A673 (cell line): ENCODE results near the gene ZNF821.

Experiments used
- CTCF ChIP-seq: fragments of 300-800, 200-600 bp; sonication (generic); conservative IDR thresholded peaks from 2 replicates; pipeline ENCODE4 v1.5.1; 2017; ENCODE audit warnings: low read depth, mild to moderate bottlenecking, antibody characterized with exemption, low read length, moderate library complexity, mixed read lengths
- EZH2 ChIP-seq: fragments of 200-600 bp; sonication (generic); IDR thresholded peaks from 2 replicates; pipeline ENCODE4 v1.6.1; 2017; ENCODE audit warnings: borderline replicate concordance, low read depth, mild to moderate bottlenecking, mixed read lengths, antibody characterized with exemption, low read length; ENCODE audit not compliant: poor library complexity, severe bottlenecking

GRCh38 chr16:71883849-71884638, at the start of gene ZNF821:
- no peak; the same call in 1 of the 2 replicates for TF ChIP-seq CTCF
- no peak for TF ChIP-seq EZH2
